Islet of Langerhans (tissue), 1 donor: Measurements from ENCODE around the gene ZNF318.
"Not testable (repeated sequence)": the region's sequence is repeated elsewhere in the genome, so short reads cannot be mapped to it uniquely, and the experiment has no call there.

ENCODE experiments used
- FAIRE-seq: peaks from one replicate; lab custom pipeline; 2011; peaks lifted over from hg19 to GRCh38; lab: Jason Lieb, UNC

Gene ZNF318, protein sequence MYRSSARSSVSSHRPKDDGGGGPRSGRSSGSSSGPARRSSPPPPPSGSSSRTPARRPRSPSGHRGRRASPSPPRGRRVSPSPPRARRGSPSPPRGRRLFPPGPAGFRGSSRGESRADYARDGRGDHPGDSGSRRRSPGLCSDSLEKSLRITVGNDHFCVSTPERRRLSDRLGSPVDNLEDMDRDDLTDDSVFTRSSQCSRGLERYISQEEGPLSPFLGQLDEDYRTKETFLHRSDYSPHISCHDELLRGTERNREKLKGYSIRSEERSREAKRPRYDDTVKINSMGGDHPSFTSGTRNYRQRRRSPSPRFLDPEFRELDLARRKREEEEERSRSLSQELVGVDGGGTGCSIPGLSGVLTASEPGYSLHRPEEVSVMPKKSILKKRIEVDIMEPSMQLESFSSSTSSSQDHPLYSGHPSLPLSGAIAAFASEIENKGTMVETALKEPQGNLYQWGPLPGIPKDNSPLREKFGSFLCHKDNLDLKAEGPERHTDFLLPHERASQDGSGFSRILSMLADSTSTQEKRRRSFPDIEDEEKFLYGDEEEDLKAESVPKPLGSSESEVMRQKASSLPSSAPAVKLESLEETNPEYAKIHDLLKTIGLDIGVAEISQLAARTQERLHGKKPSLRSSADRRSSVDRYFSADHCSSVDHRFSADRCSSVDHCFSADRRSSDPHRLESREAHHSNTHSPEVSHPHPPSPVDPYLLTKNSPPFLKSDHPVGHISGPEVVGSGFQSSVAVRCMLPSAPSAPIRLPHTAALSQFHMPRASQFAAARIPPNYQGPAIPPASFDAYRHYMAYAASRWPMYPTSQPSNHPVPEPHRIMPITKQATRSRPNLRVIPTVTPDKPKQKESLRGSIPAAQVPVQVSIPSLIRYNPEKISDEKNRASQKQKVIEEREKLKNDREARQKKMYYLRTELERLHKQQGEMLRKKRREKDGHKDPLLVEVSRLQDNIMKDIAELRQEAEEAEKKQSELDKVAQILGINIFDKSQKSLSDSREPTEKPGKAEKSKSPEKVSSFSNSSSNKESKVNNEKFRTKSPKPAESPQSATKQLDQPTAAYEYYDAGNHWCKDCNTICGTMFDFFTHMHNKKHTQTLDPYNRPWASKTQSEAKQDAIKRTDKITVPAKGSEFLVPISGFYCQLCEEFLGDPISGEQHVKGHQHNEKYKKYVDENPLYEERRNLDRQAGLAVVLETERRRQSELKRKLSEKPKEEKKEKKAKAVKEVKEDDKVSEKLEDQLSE (N-terminal part only)

GRCh38 chr6:43369174-43370002 is at the start of gene ZNF318:
ZNF318 (minus strand) TSS chr6:43369647; CDS start chr6:43369365, 282 bp downstream.
- FAIRE-seq: no peak

GRCh38 chr6:43416935-43417334 is 47.5 kb upstream of the ZNF318 start:
- no peak for FAIRE-seq

DNA sequence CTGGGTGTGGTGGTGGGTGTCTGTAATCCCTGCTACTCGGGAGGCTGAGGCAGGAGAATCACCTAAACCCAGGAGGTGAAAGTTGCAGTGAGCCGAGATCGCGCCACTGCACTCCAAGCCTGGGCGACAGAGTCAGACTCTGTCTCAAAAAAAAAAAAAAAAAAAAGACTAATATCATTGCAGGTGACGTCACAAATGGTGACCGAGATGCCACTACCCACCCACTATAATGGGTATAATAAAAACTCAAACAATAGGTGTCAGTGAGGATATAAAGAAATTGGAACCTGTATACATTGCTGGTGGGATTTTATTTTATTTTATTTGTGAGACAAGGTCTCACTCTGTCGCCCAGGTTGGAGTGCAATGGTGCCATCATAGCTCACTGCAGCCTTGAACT is 45.8 kb upstream of the ZNF318 start:
- not testable (repeated sequence) for FAIRE-seq

DNA sequence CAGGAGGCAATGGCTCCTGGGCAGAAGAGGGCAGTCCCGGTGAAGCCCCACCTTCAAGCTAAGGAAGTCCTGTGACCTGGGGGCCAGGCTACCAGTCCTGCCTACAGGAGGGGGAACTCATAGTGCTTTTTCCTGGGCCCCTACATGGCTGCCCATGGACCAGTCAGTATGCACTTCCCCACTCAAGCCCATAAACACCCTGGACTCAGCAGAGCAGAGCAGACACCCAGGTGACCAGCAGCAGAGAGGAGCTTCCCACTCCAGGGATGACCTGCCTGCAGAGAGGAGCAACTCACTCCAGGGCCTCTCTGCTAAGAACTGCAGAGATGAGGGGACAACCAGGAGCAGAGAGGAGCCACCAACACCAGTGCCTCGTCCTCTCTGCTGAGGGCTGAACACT is 43.6 kb upstream of the ZNF318 start:
- no peak for FAIRE-seq

- no peak for FAIRE-seq
Observed at GRCh38 chr6:43412541-43412940, 43.1 kb upstream of the ZNF318 start.

- FAIRE-seq: not testable (repeated sequence)
Observed at GRCh38 chr6:43410776-43411175, 41.3 kb upstream of the ZNF318 start.

- no peak for FAIRE-seq
Observed at GRCh38 chr6:43408259-43408658, 38.8 kb upstream of the ZNF318 start.

DNA sequence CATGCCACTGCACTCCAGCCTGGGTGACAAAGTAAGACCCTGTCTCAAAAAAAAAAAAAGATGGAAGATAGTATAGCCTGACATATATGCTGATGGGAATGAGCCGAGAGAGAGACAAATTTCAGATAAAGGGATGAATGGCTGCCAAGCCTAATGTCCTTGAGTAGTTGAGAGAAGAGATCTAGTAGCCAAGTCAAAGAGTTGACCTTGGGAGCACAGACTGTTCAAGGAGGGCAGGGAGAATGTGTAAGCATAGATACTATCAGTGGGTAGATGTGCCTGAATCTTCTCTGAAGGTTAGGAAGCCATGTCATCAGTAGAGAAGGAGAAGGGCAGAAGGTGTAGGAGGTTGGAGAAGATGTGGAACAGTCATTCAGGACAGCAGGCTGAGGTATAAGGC is 37.8 kb upstream of the ZNF318 start:
- FAIRE-seq: no peak

GRCh38 chr6:43405354-43405753 is 35.9 kb upstream of the ZNF318 start:
- no peak for FAIRE-seq

- no peak for FAIRE-seq
Observed at GRCh38 chr6:43402820-43403219, 33.4 kb upstream of the ZNF318 start.

- no peak for FAIRE-seq
Observed at GRCh38 chr6:43401730-43402129, 32.3 kb upstream of the ZNF318 start.

DNA sequence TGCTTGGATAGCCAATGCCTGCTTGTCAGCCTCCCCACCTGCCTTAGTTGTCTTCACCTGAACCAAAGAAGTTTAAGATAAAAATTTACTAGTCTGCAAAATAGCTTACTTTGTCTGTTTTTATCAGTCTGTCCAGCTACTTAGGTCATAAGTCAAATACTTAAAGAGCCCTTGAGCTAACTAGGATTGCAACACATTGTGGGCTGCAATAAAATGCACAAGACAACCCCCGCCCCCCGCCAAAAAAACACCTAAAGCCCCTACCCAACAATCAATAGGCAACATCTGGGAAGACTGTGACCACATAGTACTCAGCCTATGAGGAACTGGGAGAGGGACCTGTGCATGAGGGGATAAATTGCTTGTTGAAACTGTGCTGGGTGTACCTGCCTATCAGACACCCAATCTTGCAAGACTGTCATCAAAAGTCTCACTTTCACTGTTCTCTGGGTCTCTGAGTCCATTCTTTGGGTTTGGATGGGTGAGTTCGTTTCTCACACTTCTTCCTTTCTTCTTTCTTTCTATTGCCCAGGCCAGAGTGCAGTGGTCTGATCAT is 30.6 kb upstream of the ZNF318 start:
- FAIRE-seq: no peak

- FAIRE-seq: no peak
Observed at GRCh38 chr6:43396408-43397149, 27.1 kb upstream of the ZNF318 start.

DNA sequence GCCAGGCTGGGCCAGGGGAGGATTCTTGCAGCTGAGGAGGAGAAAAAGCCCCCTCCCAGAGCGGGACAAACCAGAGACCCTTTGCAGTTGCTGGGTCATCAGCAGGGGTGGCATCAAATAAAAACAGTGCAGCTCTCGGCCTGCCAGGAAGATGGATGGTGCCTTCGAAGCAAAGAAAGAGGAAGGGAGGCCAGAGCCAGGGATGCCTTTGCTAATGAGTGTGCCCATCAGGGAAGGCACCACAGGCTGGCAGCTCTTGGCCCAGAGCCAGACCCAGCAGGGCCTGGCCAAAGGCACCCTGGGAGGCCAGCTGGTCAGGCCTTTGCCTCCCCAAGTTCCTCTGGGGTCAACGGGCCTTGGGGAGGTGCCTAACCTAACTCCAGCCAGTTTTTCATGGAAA is 26.3 kb upstream of the ZNF318 start:
- FAIRE-seq: no peak

- FAIRE-seq: no peak
Observed at GRCh38 chr6:43394982-43395381, 25.5 kb upstream of the ZNF318 start.

DNA sequence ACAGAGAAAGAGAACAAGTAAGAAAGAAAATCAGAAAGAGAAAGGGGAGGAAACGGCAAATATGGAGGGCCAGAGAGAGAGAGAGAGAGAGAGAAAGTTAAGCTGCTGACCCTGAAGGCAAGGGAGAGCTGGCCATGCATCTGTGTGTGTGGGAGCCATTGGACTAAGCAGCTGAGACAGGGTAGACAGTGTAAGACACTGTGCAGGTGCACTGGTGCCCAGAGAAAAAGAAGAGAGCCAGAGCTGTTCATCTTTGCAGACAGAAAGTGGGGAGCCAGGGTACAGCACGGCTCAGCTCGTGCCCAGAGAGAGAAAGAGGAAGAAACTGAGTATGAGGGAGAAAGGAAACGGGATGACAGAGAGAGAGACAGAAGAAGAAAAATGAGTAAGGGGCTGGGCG is 24.2 kb upstream of the ZNF318 start:
- no peak for FAIRE-seq

DNA sequence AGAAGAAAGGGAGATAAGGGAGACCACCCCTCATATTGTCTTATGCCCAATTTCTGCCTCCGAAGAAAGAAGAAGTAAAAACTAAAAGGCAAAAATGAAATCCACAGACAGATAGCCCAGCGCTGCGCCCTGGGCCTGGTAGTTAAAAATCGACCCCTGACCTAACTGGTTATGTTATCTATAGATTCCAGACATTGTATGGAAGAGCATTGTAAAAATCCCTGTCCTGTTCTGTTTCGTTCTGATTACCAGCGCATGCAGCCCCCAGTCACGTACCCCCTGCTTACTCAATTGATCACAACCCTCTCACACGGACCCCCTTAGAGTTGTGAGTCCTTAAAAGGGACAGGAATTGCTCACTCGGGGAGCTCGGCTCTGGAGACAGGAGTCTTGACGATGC is 23.7 kb upstream of the ZNF318 start:
- FAIRE-seq: not testable (repeated sequence)

- no peak for FAIRE-seq
Observed at GRCh38 chr6:43391440-43392031, 22.1 kb upstream of the ZNF318 start.

DNA sequence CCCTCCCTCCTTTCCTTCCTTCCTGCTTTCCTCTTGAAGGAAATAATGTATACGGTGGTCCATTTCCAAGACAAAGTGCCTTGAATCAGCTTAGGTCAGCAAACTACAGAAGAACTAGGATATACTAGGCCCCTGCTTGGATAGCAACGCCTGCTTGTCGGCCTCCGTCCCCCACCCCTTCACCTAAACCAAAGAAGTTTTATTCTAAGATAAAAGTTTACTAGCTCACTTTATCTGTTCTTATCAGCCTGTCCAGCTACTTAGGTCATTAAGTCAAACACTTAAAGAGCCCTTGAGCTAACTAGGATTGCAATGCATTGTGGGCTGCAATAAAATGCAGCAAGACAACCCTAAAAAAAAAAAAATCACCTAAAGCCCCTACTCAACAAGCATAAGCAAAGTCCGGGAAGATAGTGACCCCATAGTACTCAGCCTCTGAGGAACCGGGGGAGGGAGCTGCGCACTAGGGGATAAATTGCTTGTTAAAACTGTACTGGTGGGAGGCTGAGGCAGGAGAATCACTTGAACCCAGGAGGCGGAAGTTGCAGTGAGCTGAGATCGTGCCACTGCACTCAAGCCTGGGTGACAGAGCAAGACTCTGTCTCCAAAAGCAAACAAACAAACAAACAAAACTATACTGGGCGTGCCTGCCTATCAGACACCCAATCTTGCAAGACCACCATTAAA is 21.4 kb upstream of the ZNF318 start:
- FAIRE-seq: not testable (repeated sequence)
